H9 (cell line): ENCODE results near the gene ECE1. TPM values are rescaled to one million over a fixed set of nuclear protein-coding genes. Genes with fewer than 3 reads are reported as not detected.

ENCODE experiments used
- DNase-seq: peaks from one replicate; pipeline ENCODE4 v3.0.0-alpha.2; 2017
- H2AFZ ChIP-seq: one replicate; pipeline ENCODE4 v1.6.1; 2013; ENCODE audit warnings: mild to moderate bottlenecking, low read length, control low read depth, moderate library complexity
- H2AK5ac ChIP-seq: 2 replicates; pipeline ENCODE4 v1.6.1; 2013; ENCODE audit warnings: low read length, control low read depth, mixed read lengths; ENCODE audit not compliant: insufficient read length
- H2BK120ac ChIP-seq: one replicate; pipeline ENCODE4 v1.6.1; 2013; ENCODE audit warnings: low read depth, mild to moderate bottlenecking, low read length, control low read depth, inconsistent platforms; ENCODE audit not compliant: poor library complexity, severe bottlenecking
- H2BK12ac ChIP-seq: 2 replicates; pipeline ENCODE4 v1.6.1; 2013; ENCODE audit warnings: low read length, control low read depth, mixed read lengths, low read depth; ENCODE audit not compliant: insufficient read length
- H2BK15ac ChIP-seq: 2 replicates; pipeline ENCODE4 v1.6.1; 2013; ENCODE audit warnings: low read depth, low read length, control low read depth
- H2BK20ac ChIP-seq: one replicate; pipeline ENCODE4 v1.6.1; 2013; ENCODE audit warnings: low read depth, mild to moderate bottlenecking, low read length, control low read depth, inconsistent platforms; ENCODE audit not compliant: poor library complexity, severe bottlenecking
- H2BK5ac ChIP-seq: 2 replicates; pipeline ENCODE4 v1.6.1; 2013; ENCODE audit warnings: low read length, control low read depth, mixed read lengths; ENCODE audit not compliant: insufficient read length
- H3K14ac ChIP-seq: 2 replicates; pipeline ENCODE4 v1.6.1; 2013; ENCODE audit warnings: low read length, control low read depth; ENCODE audit not compliant: insufficient read depth
- H3K18ac ChIP-seq: 2 replicates; pipeline ENCODE4 v1.6.1; 2013; ENCODE audit warnings: low read depth, mild to moderate bottlenecking, mixed read lengths, low read length, control low read depth; ENCODE audit not compliant: insufficient read length
- H3K23ac ChIP-seq: 2 replicates; pipeline ENCODE4 v1.6.1; 2013; ENCODE audit warnings: low read length, control low read depth, mixed read lengths, low read depth; ENCODE audit not compliant: insufficient read length
- H3K23me2 ChIP-seq: 2 replicates; pipeline ENCODE4 v1.6.1; 2013; ENCODE audit warnings: low read depth, mild to moderate bottlenecking, mixed read lengths, low read length, control low read depth; ENCODE audit not compliant: insufficient read length, poor library complexity, severe bottlenecking
- H3K27ac ChIP-seq: 2 replicates; pipeline ENCODE4 v1.5.1; 2013; ENCODE audit warnings: low read length, control low read depth, mixed read lengths, low read depth; ENCODE audit not compliant: insufficient read length
- H3K27me3 ChIP-seq: 2 replicates; pipeline ENCODE4 v1.6.1; 2013; ENCODE audit warnings: low read length, control low read depth, inconsistent platforms; ENCODE audit not compliant: insufficient read depth
- H3K4ac ChIP-seq: 2 replicates; pipeline ENCODE4 v1.6.1; 2013; ENCODE audit warnings: low read depth, mild to moderate bottlenecking, control low read depth, inconsistent platforms, low read length, moderate library complexity
- H3K4me1 ChIP-seq: 2 replicates; pipeline ENCODE4 v1.6.1; 2013; ENCODE audit warnings: low read length, control low read depth, inconsistent platforms; ENCODE audit not compliant: insufficient read depth
- H3K4me2 ChIP-seq: 2 replicates; pipeline ENCODE4 v1.6.1; 2013; ENCODE audit warnings: low read length, control low read depth, mixed read lengths; ENCODE audit not compliant: insufficient read length, insufficient read depth
- H3K56ac ChIP-seq: 2 replicates; pipeline ENCODE4 v1.6.1; 2013; ENCODE audit warnings: low read depth, mild to moderate bottlenecking, mixed read lengths, low read length, control low read depth; ENCODE audit not compliant: insufficient read length
- H3K79me1 ChIP-seq: 2 replicates; pipeline ENCODE4 v1.6.1; 2013; ENCODE audit warnings: low read depth, mild to moderate bottlenecking, moderate library complexity, low read length, control low read depth, inconsistent platforms; ENCODE audit not compliant: insufficient read depth, poor library complexity, severe bottlenecking
- H3K79me2 ChIP-seq: 2 replicates; pipeline ENCODE4 v1.6.1; 2013; ENCODE audit warnings: low read length, control low read depth, inconsistent platforms; ENCODE audit not compliant: insufficient read depth
- H3K9ac ChIP-seq: 2 replicates; pipeline ENCODE4 v1.6.1; 2013; ENCODE audit warnings: low read length, control low read depth, mixed read lengths; ENCODE audit not compliant: insufficient read length; ENCODE audit errors: extremely low read depth
- H3K9me3 ChIP-seq: one replicate; pipeline ENCODE4 v1.6.1; 2013; ENCODE audit warnings: low read depth, low read length, inconsistent platforms; ENCODE audit not compliant: control insufficient read depth
- H3T11ph ChIP-seq: one replicate; pipeline ENCODE4 v1.6.1; 2013; ENCODE audit warnings: mild to moderate bottlenecking, low read length, control low read depth, inconsistent platforms
- H4K20me1 ChIP-seq: one replicate; pipeline ENCODE4 v1.6.1; 2013; ENCODE audit not compliant: control insufficient read depth, insufficient read length, insufficient read depth
- H4K5ac ChIP-seq: 2 replicates; pipeline ENCODE4 v1.6.1; 2013; ENCODE audit warnings: low read depth, mild to moderate bottlenecking, mixed read lengths, low read length, control low read depth; ENCODE audit not compliant: insufficient read length
- H4K8ac ChIP-seq: replicated peaks from 2 replicates; pipeline ENCODE4 v1.6.1; 2013; ENCODE audit warnings: low read length, control low read depth, mixed read lengths, low read depth; ENCODE audit not compliant: insufficient read length
- H4K91ac ChIP-seq: 2 replicates; pipeline ENCODE4 v1.6.1; 2013; ENCODE audit warnings: low read depth, mild to moderate bottlenecking, moderate library complexity, mixed read lengths, low read length, control low read depth; ENCODE audit not compliant: insufficient read length
- H3K27ac Mint-ChIP-seq, 3 experiments: 2 replicates in 2 of 3; 3 replicates in 1 of 3; pipeline ENCODE4 v1.8.0; 2020 to 2021; ENCODE audit warnings: mixed read lengths in 3 of 3, mild to moderate bottlenecking in 1 of 3, moderate library complexity in 1 of 3
- H3K27me3 Mint-ChIP-seq: 2 replicates; pipeline ENCODE4 v1.8.0; 2021; ENCODE audit warnings: low read depth, mild to moderate bottlenecking, moderate library complexity, mixed read lengths
- H3K36me3 Mint-ChIP-seq, 3 experiments: 2 replicates in 2 of 3; 3 replicates in 1 of 3; pipeline ENCODE4 v1.8.0; 2020 to 2021; ENCODE audit warnings: low read depth in 3 of 3, mixed read lengths in 3 of 3; ENCODE audit not compliant: insufficient read depth in 1 of 3
- H3K4me1 Mint-ChIP-seq, 2 experiments: 2 replicates each; pipeline ENCODE4 v1.8.0; 2020; ENCODE audit warnings: mixed read lengths in 2 of 2
- H3K4me3 Mint-ChIP-seq, 2 experiments: 2 replicates in 1 of 2; 3 replicates in 1 of 2; pipeline ENCODE4 v1.8.0; 2020 to 2021; ENCODE audit warnings: mild to moderate bottlenecking in 2 of 2, mixed read lengths in 2 of 2, moderate library complexity in 1 of 2
- H3K9me3 Mint-ChIP-seq, 2 experiments: 2 replicates in 1 of 2; 3 replicates in 1 of 2; pipeline ENCODE4 v1.8.0; 2020; ENCODE audit warnings: mild to moderate bottlenecking in 2 of 2, mixed read lengths in 2 of 2, moderate library complexity in 1 of 2
- WGBS: extraction: QIAGEN DNeasy Blood & Tissue Kit; methylation state at CpG from one replicate; pipeline ENCODE4 v1.1.7; 2013; ENCODE audit warnings: missing lambda C conversion rate, low lambda C conversion rate, mixed read lengths; ENCODE audit not compliant: insufficient read length; ENCODE audit errors: extremely low coverage; 5-methylcytosine and 5-hydroxymethylcytosine counted together
- total RNA-seq: library from RNA; stranded (reverse); gene quantifications from 2 replicates; pipeline ENCODE4 v1.2.1, GENCODE V29; 2021
- TF ChIP-seq, protein P1 (sequence below): fragments of 200-600 bp; sonication (generic); conservative IDR thresholded peaks from 3 replicates; pipeline ENCODE4 v1.8.0; 2021; ENCODE audit warnings: antibody characterized with exemption, mild to moderate bottlenecking

ECE1 gene
- total RNA-seq, 1 experiment from 2014 or later: 31.1 TPM

DNA sequence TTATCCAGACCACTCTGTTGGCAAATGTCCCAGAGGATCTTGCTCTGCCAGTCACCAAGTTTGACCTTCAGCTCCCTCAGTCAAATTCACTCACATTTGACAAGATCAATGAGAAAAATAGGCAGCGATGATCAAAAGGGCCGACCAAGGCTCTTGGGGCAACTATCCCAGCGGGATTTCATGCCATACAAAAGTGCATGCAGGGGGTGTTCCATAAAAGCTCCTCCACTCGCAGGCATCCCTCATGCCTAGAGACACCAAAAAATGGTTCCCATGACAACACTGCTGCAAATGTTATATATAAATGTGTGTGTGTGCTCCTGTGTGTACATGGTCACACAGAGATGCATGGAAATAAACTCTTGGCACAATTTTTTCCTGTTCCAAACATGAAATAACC lies 97.4 kb downstream of the ECE1 start:
- Histone ChIP-seq H3K14ac (no peak overlapping the region), H3K27ac (no peak overlapping the region), H3K27me3 (peaks cover 54% of the 10 kb centered on the region), H3K9ac (no peak overlapping the region), H2AK5ac (no peak overlapping the region), H3K23me2 (no peaks in the 10 kb centered on the region), H3K79me1 (no peaks in the 10 kb centered on the region), H3K4me2 (no peak overlapping the region), H3T11ph (no peak overlapping the region), H2BK12ac (no peak overlapping the region), H4K5ac (no peak overlapping the region), H2BK15ac (no peak overlapping the region), H3K56ac (no peak overlapping the region), H3K4me1 (no peaks in the 10 kb centered on the region), H3K4ac (no peak overlapping the region), H4K8ac (no peak overlapping the region), H3K18ac (no peak overlapping the region), H2BK5ac (no peak overlapping the region), H4K20me1 (no peaks in the 10 kb centered on the region), H2BK20ac (no peak overlapping the region), H3K79me2 (no peaks in the 10 kb centered on the region), H3K9me3 (no peaks in the 10 kb centered on the region), H4K91ac (no peak overlapping the region), H2BK120ac (no peak overlapping the region), H2AFZ (no peak overlapping the region), H3K23ac (no peak overlapping the region)
- H3K36me3 Mint-ChIP-seq: no peaks in the 10 kb centered on the region
- H3K4me1 Mint-ChIP-seq: peaks cover 0 to 5% of the 10 kb centered on the region in 2 experiments; a peak in 1 of 4 replicates
- H3K9me3 Mint-ChIP-seq: peaks cover 0 to 3% of the 10 kb centered on the region in 2 experiments; a peak in 1 of 5 replicates
- no peak overlapping the region for H3K4me3 Mint-ChIP-seq
- no peak overlapping the region for H3K27ac Mint-ChIP-seq
- WGBS: no CpG with 5 or more reads among the region's 4 CpGs
- DNase-seq: no peak
- peaks cover 95% of the 10 kb centered on the region for H3K27me3 Mint-ChIP-seq
- TF ChIP-seq, protein P1, sequence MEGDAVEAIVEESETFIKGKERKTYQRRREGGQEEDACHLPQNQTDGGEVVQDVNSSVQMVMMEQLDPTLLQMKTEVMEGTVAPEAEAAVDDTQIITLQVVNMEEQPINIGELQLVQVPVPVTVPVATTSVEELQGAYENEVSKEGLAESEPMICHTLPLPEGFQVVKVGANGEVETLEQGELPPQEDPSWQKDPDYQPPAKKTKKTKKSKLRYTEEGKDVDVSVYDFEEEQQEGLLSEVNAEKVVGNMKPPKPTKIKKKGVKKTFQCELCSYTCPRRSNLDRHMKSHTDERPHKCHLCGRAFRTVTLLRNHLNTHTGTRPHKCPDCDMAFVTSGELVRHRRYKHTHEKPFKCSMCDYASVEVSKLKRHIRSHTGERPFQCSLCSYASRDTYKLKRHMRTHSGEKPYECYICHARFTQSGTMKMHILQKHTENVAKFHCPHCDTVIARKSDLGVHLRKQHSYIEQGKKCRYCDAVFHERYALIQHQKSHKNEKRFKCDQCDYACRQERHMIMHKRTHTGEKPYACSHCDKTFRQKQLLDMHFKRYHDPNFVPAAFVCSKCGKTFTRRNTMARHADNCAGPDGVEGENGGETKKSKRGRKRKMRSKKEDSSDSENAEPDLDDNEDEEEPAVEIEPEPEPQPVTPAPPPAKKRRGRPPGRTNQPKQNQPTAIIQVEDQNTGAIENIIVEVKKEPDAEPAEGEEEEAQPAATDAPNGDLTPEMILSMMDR: no peak
